ENCODE data around the gene ZNF708.
"Not testable (repeated sequence)": the region's sequence is repeated elsewhere in the genome, so short reads cannot be mapped to it uniquely, and the experiment has no call there.

The ZNF708 gene

GRCh38 chr19:21312807-21313206 is 16.4 kb downstream of the ZNF708 start:
- H3K9me3 Mint-ChIP-seq; ATAC-seq (ENCODE audit: low read depth); H3K4me1 Mint-ChIP-seq; H3K27me3 Mint-ChIP-seq; H3K4me3 Mint-ChIP-seq; DNase-seq (ENCODE audit: low spot score in 2 of 2); H3K27ac Mint-ChIP-seq: not testable (repeated sequence)
- peaks cover 26% of the 10 kb centered on the region for H3K36me3 Mint-ChIP-seq

GRCh38 chr19:21308773-21309172 is 20.4 kb downstream of the ZNF708 start:
- peaks cover 31% of the 10 kb centered on the region for H3K36me3 Mint-ChIP-seq
- no peaks in the 10 kb centered on the region for H3K27me3 Mint-ChIP-seq
- H3K4me3 Mint-ChIP-seq = no peak overlapping the region
- no peaks in the 10 kb centered on the region for H3K9me3 Mint-ChIP-seq
- no peaks in the 10 kb centered on the region for H3K4me1 Mint-ChIP-seq
- no peak for DNase-seq (ENCODE audit: low spot score in 2 of 2)
- ATAC-seq (ENCODE audit: low read depth) = no peak
- peak overlapping the region; percentile 35 for H3K27ac Mint-ChIP-seq

GRCh38 chr19:21306881-21307479 is 22.2 kb downstream of the ZNF708 start:
- not testable (repeated sequence) for H3K4me1 Mint-ChIP-seq; ATAC-seq (ENCODE audit: low read depth); H3K9me3 Mint-ChIP-seq; H3K27me3 Mint-ChIP-seq; DNase-seq (ENCODE audit: low spot score in 2 of 2); H3K4me3 Mint-ChIP-seq; H3K27ac Mint-ChIP-seq
- peaks cover 38% of the 10 kb centered on the region for H3K36me3 Mint-ChIP-seq

DNA sequence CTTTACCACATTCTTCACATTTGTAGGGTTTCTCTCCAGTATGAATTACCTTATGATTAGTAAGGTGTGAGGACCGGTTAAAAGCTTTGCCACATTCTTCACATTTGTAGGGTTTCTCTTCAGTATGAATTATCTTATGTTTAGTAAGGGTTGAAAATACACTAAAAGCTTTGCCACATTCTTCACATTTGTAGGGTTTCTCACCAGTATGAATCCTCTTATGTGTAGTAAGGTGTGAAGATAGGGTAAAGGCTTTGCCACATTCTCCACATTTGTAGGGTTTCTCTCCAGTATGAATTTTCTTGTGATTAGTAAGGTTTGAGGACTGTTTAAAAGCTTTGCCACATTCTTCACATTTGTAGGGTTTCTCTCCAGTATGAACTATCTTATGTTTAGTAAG is 35.4 kb downstream of the ZNF708 start:
- not testable (repeated sequence) for H3K4me1 Mint-ChIP-seq; DNase-seq (ENCODE audit: low spot score in 2 of 2); H3K27me3 Mint-ChIP-seq; H3K27ac Mint-ChIP-seq; H3K4me3 Mint-ChIP-seq; ATAC-seq (ENCODE audit: low read depth)
- H3K9me3 Mint-ChIP-seq = peaks cover 18% of the 10 kb centered on the region
- peaks cover 43% of the 10 kb centered on the region for H3K36me3 Mint-ChIP-seq

DNA sequence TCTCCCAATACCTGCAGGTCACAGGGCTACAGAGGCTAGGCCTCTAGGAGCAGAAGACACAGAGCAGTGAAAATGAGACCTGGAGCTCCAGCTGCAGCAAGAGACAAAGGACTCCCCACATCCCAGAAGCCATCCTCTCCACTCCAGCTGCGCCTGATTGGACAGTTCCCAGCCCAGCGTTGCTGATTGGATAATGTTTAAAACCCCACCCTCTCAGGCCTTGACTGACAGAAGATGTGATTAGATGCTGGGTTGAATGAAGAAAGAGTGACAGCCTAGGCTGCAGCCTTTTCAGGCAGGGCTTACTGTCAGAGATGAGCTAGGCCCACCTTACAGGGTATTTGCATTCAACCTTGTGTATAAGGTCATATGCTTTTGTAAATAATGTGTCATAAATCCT is 59.4 kb downstream of the ZNF708 start:
- H3K9me3 Mint-ChIP-seq = peaks cover 6% of the 10 kb centered on the region
- no peak overlapping the region for H3K4me3 Mint-ChIP-seq
- ATAC-seq (ENCODE audit: low read depth) (no peak), DNase-seq (ENCODE audit: low spot score in 2 of 2) (no peak)
- H3K4me1 Mint-ChIP-seq = no peaks in the 10 kb centered on the region
- no peak overlapping the region for H3K27ac Mint-ChIP-seq
- H3K27me3 Mint-ChIP-seq = no peaks in the 10 kb centered on the region
- H3K36me3 Mint-ChIP-seq = peaks cover 4% of the 10 kb centered on the region

DNA sequence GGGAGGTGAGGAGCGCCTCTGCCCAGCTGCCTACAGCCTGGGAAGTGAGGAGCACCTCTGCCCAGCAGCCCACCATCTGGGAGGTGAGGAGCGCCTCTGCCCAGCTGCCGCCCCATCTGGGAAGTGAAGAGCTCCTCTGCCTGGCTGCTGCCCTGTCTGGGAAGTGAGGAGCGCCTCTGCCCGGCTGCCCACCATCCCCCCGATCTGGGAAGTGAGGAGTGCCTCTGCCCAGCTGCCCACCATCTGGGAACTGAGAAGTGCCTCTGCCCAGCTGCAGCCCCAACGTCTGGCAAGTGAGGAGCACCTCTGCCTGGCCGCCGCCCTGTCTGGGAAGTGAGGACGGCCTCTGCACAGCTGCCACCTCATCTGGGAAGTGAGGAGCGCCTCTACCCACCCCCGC is 64.3 kb downstream of the ZNF708 start:
- Mint-ChIP-seq H3K27ac (no peak overlapping the region), H3K4me1 (no peaks in the 10 kb centered on the region)
- DNase-seq (ENCODE audit: low spot score in 2 of 2) = no peak

DNA sequence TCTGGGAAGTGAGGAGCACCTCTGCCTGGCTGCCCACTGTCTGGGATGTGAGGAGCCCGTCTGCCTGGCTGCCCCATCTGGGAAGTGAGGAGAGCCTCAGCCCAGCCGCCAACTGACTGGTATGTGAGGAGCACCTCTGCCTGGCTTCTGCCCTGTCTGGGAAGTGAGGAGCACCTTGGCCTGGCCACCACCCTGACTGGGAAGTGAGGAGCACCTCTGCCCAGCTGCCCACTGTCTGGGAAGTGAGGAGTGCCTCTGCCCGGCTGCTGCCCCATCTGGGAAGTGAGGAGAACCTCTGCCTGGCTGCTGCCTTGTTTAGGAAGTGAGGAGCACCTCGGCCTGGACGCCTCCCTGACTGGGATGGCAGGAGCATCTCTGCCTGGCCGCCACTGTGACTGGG is 64.8 kb downstream of the ZNF708 start:
- DNase-seq (ENCODE audit: low spot score in 2 of 2) (no peak), ATAC-seq (ENCODE audit: low read depth) (no peak)
- Mint-ChIP-seq H3K4me1 (no peaks in the 10 kb centered on the region), H3K27ac (no peak overlapping the region), H3K4me3 (no peak overlapping the region), H3K27me3 (no peaks in the 10 kb centered on the region), H3K9me3 (peaks cover 10% of the 10 kb centered on the region), H3K36me3 (no peaks in the 10 kb centered on the region)

More for the DNA sequence above, 64.3 kb downstream of the ZNF708 start:
- Mint-ChIP-seq H3K27me3 (no peaks in the 10 kb centered on the region), H3K9me3 (peaks cover 10% of the 10 kb centered on the region), H3K4me3 (no peak overlapping the region), H3K36me3 (no peaks in the 10 kb centered on the region)
- no peak for ATAC-seq (ENCODE audit: low read depth)

DNA sequence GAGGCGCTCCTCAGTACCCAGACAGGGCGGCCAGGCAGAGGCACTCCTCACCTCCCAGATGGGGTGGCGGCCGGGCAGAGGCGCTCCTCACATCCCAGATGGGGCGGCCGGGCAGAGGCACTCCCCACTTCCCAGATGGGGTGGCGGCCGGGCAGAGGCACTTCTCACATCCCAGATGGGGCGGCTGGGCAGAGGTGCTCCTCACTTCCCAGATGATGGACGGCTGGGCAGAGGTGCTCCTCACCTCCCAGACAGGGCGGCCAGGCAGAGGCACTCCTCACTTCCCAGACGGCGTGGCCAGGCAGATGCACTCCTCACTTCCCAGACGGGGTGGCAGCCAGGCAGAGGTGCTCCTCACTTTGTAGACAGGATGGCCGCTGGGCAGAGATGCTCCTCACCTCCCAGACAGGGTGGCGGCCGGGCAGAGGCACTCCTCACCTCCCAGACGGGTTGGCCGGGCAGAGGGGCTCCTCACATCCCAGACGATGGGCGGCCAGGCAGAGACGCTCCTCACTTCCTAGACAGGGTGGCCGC is 68.3 kb downstream of the ZNF708 start:
- H3K36me3 Mint-ChIP-seq; H3K27me3 Mint-ChIP-seq; ATAC-seq (ENCODE audit: low read depth); H3K4me3 Mint-ChIP-seq; H3K4me1 Mint-ChIP-seq; DNase-seq (ENCODE audit: low spot score in 2 of 2); H3K27ac Mint-ChIP-seq; H3K9me3 Mint-ChIP-seq: not testable (repeated sequence)

GRCh38 chr19:21260164-21260847 is 68.9 kb downstream of the ZNF708 start:
- no peak overlapping the region for H3K4me3 Mint-ChIP-seq
- H3K4me1 Mint-ChIP-seq = no peaks in the 10 kb centered on the region
- H3K27ac Mint-ChIP-seq = no peak overlapping the region
- H3K27me3 Mint-ChIP-seq = no peaks in the 10 kb centered on the region
- H3K9me3 Mint-ChIP-seq = peaks cover 8% of the 10 kb centered on the region
- no peaks in the 10 kb centered on the region for H3K36me3 Mint-ChIP-seq
- DNase-seq (ENCODE audit: low spot score in 2 of 2) = no peak
- ATAC-seq (ENCODE audit: low read depth) = no peak

DNA sequence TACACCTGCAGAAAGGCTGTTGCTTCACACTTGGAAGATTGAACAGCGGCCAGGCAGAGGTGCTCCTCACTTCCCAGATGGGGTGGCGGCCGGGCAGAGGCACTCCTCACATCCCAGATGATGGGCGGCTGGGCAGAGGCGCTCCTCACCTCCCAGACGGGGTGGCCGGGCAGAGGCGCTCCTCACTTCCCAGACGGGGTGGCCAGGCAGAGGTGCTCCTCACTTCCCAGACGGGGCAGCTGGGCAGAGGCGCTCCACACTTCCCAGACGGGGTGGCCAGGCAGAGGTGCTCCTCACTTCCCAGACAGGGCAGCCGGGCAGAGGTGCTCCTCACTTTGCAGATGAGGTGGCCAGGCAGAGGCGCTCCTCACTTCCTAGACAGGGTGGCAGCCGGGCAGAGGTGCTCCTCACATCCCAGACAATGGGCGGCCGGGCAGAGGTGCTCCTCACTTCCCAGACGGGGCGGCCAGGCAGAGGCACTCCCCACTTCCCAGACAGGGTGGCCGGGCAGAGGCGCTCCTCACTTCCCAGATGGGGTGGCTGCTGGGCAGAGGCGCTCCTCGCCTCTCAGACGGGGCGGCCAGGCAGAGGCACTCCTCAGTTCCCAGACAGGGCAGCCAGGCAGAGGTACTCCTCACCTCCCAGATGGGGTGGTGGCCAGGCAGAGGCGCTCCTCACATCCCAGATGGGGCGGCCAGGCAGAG is 69.6 kb downstream of the ZNF708 start:
- not testable (repeated sequence) for H3K36me3 Mint-ChIP-seq; H3K27me3 Mint-ChIP-seq; ATAC-seq (ENCODE audit: low read depth); H3K9me3 Mint-ChIP-seq; DNase-seq (ENCODE audit: low spot score in 2 of 2); H3K4me1 Mint-ChIP-seq; H3K4me3 Mint-ChIP-seq; H3K27ac Mint-ChIP-seq

DNA sequence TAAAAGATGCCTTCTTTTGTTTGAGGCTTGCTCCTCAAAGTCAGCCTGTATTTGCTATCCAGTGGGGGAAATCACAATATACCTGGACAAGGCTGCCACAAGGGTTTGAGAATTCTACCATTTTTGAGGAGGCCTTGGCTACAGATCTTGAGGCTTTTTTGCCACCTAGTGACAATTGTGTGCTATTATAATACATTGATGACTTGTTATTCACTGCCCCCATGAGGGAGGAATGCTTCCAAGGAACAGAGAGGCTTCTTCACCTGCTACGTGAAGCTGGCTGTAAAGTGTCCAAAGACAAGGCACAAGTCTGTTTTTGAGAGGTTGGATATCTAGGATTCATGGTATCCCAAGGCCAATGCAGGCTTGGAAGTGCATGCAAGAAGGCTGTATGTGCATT is 72.5 kb downstream of the ZNF708 start:
- Mint-ChIP-seq H3K27me3 (no peaks in the 10 kb centered on the region), H3K27ac (no peak overlapping the region), H3K9me3 (peaks cover 6% of the 10 kb centered on the region), H3K4me1 (no peaks in the 10 kb centered on the region), H3K4me3 (no peak overlapping the region), H3K36me3 (no peaks in the 10 kb centered on the region)
- ATAC-seq (ENCODE audit: low read depth) (no peak), DNase-seq (ENCODE audit: low spot score in 2 of 2) (no peak)
